Body of pancreas (tissue), 4 donors: ENCODE results near the gene NCOR1.

ENCODE experiments used
- POLR2A ChIP-seq, 3 donors: fragments of 450-650 bp; IDR thresholded peaks; one replicate each; pipeline ENCODE4 v1.6.1; 2016; ENCODE audit warnings: antibody characterized with exemption in 3 of 3, mild to moderate bottlenecking in 2 of 3
- TF ChIP-seq, protein P1 (sequence below), 7 experiments: fragments of 450-650 bp in 4 of 7; fragments of 200-600 bp in 3 of 7; sonication (generic) in 3 of 7; IDR thresholded peaks; one replicate each; pipeline ENCODE4 v1.5.1; 2016 to 2019; ENCODE audit warnings: antibody characterized with exemption in 7 of 7

DNA sequence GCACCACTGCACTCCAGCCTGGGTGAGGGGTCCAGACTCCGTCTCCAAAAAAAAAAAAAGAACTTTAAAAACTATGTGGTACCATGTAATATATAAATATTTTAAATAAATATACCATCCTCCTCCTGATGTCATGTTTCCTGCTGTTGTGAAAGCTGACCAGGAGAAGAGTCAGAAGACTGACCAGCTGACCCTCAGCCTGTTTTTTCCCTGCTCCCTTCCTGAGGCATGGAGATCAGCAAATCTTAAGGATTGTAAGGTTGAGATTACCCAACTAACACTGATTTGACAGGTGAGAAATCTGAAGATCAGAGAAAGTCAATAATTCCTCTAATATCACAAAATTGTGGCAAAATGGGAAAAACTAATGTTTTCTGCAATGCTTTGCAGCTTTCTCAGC, 18.1 kb downstream of the NCOR1 start:
- TF ChIP-seq POLR2A (IDR thresholded peaks at IDR 0.05): no peak
- TF ChIP-seq, protein P1, sequence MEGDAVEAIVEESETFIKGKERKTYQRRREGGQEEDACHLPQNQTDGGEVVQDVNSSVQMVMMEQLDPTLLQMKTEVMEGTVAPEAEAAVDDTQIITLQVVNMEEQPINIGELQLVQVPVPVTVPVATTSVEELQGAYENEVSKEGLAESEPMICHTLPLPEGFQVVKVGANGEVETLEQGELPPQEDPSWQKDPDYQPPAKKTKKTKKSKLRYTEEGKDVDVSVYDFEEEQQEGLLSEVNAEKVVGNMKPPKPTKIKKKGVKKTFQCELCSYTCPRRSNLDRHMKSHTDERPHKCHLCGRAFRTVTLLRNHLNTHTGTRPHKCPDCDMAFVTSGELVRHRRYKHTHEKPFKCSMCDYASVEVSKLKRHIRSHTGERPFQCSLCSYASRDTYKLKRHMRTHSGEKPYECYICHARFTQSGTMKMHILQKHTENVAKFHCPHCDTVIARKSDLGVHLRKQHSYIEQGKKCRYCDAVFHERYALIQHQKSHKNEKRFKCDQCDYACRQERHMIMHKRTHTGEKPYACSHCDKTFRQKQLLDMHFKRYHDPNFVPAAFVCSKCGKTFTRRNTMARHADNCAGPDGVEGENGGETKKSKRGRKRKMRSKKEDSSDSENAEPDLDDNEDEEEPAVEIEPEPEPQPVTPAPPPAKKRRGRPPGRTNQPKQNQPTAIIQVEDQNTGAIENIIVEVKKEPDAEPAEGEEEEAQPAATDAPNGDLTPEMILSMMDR (IDR thresholded peaks at IDR 0.05): no peak
